ENCODE measurements around the gene SEZ6L.

- TF ChIP-seq POLR2AphosphoS5 (IDR thresholded peaks at IDR 0.05; ENCODE audit: low read depth, low read length), result no peak
- TF ChIP-seq TAF1 (IDR thresholded peaks at IDR 0.05; ENCODE audit: low read depth, low read length), result no peak
Observed at GRCh38 chr22:26143806-26144325, 25.4 kb upstream of the SEZ6L start.
